Measurements from ENCODE around the gene GATC.
"Not testable (repeated sequence)": the region's sequence is repeated elsewhere in the genome, so short reads cannot be mapped to it uniquely, and the experiment has no call there.

The GATC gene

GRCh38 chr12:120421701-120422100 lies 24.5 kb upstream of the GATC start:
- Mint-ChIP-seq H3K9me3 (no peaks in the 10 kb centered on the region), H3K36me3 (no peaks in the 10 kb centered on the region), H3K4me3 (no peak overlapping the region), H3K4me1 (no peaks in the 10 kb centered on the region), H3K27me3 (peaks cover 10 to 16% of the 10 kb centered on the region in 2 donors), H3K27ac (no peak overlapping the region)
- DNase-seq (no peak), ATAC-seq (replicated peaks) (no peak)

GRCh38 chr12:120422892-120423456 lies 23.3 kb upstream of the GATC start:
- DNase-seq (no peak), ATAC-seq (replicated peaks) (no peak)
- no peaks in the 10 kb centered on the region for H3K4me1 Mint-ChIP-seq
- H3K9me3 Mint-ChIP-seq = no peaks in the 10 kb centered on the region
- peaks cover 4 to 18% of the 10 kb centered on the region in 2 donors for H3K27me3 Mint-ChIP-seq
- no peak overlapping the region for H3K27ac Mint-ChIP-seq
- H3K36me3 Mint-ChIP-seq = no peaks in the 10 kb centered on the region
- no peak overlapping the region for H3K4me3 Mint-ChIP-seq

GRCh38 chr12:120425797-120426196 lies 20.4 kb upstream of the GATC start:
- DNase-seq (no peak), ATAC-seq (replicated peaks) (no peak)
- Mint-ChIP-seq H3K9me3 (peaks cover 0 to 2% of the 10 kb centered on the region in 2 donors), H3K36me3 (no peaks in the 10 kb centered on the region), H3K4me1 (peaks cover 3 to 6% of the 10 kb centered on the region in 2 donors), H3K4me3 (no peak overlapping the region), H3K27me3 (peaks cover 14 to 23% of the 10 kb centered on the region in 2 donors), H3K27ac (no peak overlapping the region)

- H3K36me3 Mint-ChIP-seq = no peaks in the 10 kb centered on the region
- H3K4me3 Mint-ChIP-seq = no peak overlapping the region
- no peak for DNase-seq
- H3K27ac Mint-ChIP-seq = no peak overlapping the region
- peaks cover 13 to 23% of the 10 kb centered on the region in 2 donors for H3K27me3 Mint-ChIP-seq
- peaks cover 0 to 2% of the 10 kb centered on the region in 2 donors for H3K9me3 Mint-ChIP-seq
- ATAC-seq (replicated peaks) = no peak
- peaks cover 6 to 13% of the 10 kb centered on the region in 2 donors for H3K4me1 Mint-ChIP-seq
Measured at GRCh38 chr12:120428597-120429229, 17.5 kb upstream of the GATC start.

- ATAC-seq (replicated peaks) (no peak), DNase-seq (no peak)
- Mint-ChIP-seq H3K27ac (no peak overlapping the region), H3K4me3 (no peak overlapping the region), H3K9me3 (peaks cover 0 to 2% of the 10 kb centered on the region in 2 donors), H3K27me3 (peaks cover 13 to 23% of the 10 kb centered on the region in 2 donors), H3K4me1 (peaks cover 6 to 13% of the 10 kb centered on the region in 2 donors), H3K36me3 (no peaks in the 10 kb centered on the region)
Measured at GRCh38 chr12:120429368-120429767, 16.9 kb upstream of the GATC start.

- peaks cover 0 to 1% of the 10 kb centered on the region in 2 donors for H3K36me3 Mint-ChIP-seq
- H3K27me3 Mint-ChIP-seq = peaks cover 13 to 15% of the 10 kb centered on the region in 2 donors
- peaks cover 0 to 2% of the 10 kb centered on the region in 2 donors for H3K9me3 Mint-ChIP-seq
- ATAC-seq (replicated peaks) = peak; percentile 6 to 16
- H3K27ac Mint-ChIP-seq = no peak overlapping the region
- peaks cover 10 to 15% of the 10 kb centered on the region in 2 donors for H3K4me1 Mint-ChIP-seq
- H3K4me3 Mint-ChIP-seq = no peak overlapping the region
- no peak for DNase-seq
Measured at GRCh38 chr12:120432772-120433525, 13.3 kb upstream of the GATC start.

- Mint-ChIP-seq H3K27ac (peak within 1 kb of the TSS; percentile 97), H3K27me3 (peaks cover 0 to 1% of the 10 kb centered on the region in 2 donors), H3K4me1 (peaks cover 13 to 22% of the 10 kb centered on the region in 2 donors), H3K4me3 (peak within 1 kb of the TSS; percentile 92 to 100), H3K9me3 (no peaks in the 10 kb centered on the region), H3K36me3 (peaks cover 6 to 17% of the 10 kb centered on the region in 2 donors)
- peak; percentile 98 for DNase-seq
- peak; percentile 96 to 97 for ATAC-seq (replicated peaks)
Measured at GRCh38 chr12:120437735-120438494, 8.3 kb upstream of the GATC start, which contains the start of gene COX6A1. Gene COX6A1, plus strand, starts transcription at chr12:120438113. Its CDS starts 14 bp downstream, at chr12:120438127.

GRCh38 chr12:120438495-120439198 lies 7.6 kb upstream of the GATC start:
- Mint-ChIP-seq H3K27ac (peak overlapping the region; percentile 97), H3K4me1 (peaks cover 12 to 19% of the 10 kb centered on the region in 2 donors), H3K27me3 (no peaks in the 10 kb centered on the region), H3K9me3 (no peaks in the 10 kb centered on the region), H3K36me3 (peaks cover 6 to 17% of the 10 kb centered on the region in 2 donors), H3K4me3 (peak overlapping the region; percentile 92 to 100)
- ATAC-seq (replicated peaks) = no peak
- DNase-seq = no peak

GRCh38 chr12:120439646-120440247 lies 6.5 kb upstream of the GATC start:
- H3K36me3 Mint-ChIP-seq = peaks cover 6 to 17% of the 10 kb centered on the region in 2 donors

GRCh38 chr12:120444676-120445075 lies 1.6 kb upstream of the GATC start:
- Mint-ChIP-seq H3K27me3 (no peaks in the 10 kb centered on the region), H3K4me1 (peaks cover 18 to 37% of the 10 kb centered on the region in 2 donors), H3K27ac (no peak overlapping the region), H3K36me3 (peaks cover 8 to 37% of the 10 kb centered on the region in 2 donors), H3K9me3 (no peaks in the 10 kb centered on the region), H3K4me3 (peak overlapping the region in 1 of 2 donors; percentile 84)
- no peak for ATAC-seq (replicated peaks)
- DNase-seq = no peak

More at GRCh38 chr12:120439646-120440247, 6.5 kb upstream of the GATC start:
- H3K27ac Mint-ChIP-seq = no peak overlapping the region
- H3K27me3 Mint-ChIP-seq = no peaks in the 10 kb centered on the region
- no peaks in the 10 kb centered on the region for H3K9me3 Mint-ChIP-seq
- H3K4me3 Mint-ChIP-seq = peak overlapping the region; percentile 25 to 50
- ATAC-seq (replicated peaks) (peak; percentile 56 to 64), DNase-seq (peak; percentile 52)
- H3K4me1 Mint-ChIP-seq = peaks cover 12 to 22% of the 10 kb centered on the region in 2 donors

GRCh38 chr12:120446844-120447178 lies 567 bp downstream of the GATC start:
- not testable (repeated sequence) for DNase-seq; H3K9me3 Mint-ChIP-seq; H3K27me3 Mint-ChIP-seq; ATAC-seq (replicated peaks)
- H3K4me1 Mint-ChIP-seq = peaks cover 16 to 36% of the 10 kb centered on the region in 2 donors
- H3K36me3 Mint-ChIP-seq = peaks cover 9 to 26% of the 10 kb centered on the region in 2 donors
- peak overlapping the region; percentile 99 for H3K27ac Mint-ChIP-seq
- peak overlapping the region; percentile 84 to 98 for H3K4me3 Mint-ChIP-seq

GRCh38 chr12:120447992-120448391 lies 1.7 kb downstream of the GATC start:
- H3K27ac Mint-ChIP-seq = no peak overlapping the region

GRCh38 chr12:120452524-120452923 lies 6.3 kb downstream of the GATC start:
- ATAC-seq (replicated peaks); DNase-seq; H3K9me3 Mint-ChIP-seq; H3K27me3 Mint-ChIP-seq; H3K27ac Mint-ChIP-seq; H3K4me3 Mint-ChIP-seq: not testable (repeated sequence)
- peaks cover 22 to 49% of the 10 kb centered on the region in 2 donors for H3K36me3 Mint-ChIP-seq
- H3K4me1 Mint-ChIP-seq = peaks cover 13 to 38% of the 10 kb centered on the region in 2 donors

More at GRCh38 chr12:120447992-120448391, 1.7 kb downstream of the GATC start:
- no peaks in the 10 kb centered on the region for H3K9me3 Mint-ChIP-seq
- H3K4me1 Mint-ChIP-seq = peaks cover 16 to 36% of the 10 kb centered on the region in 2 donors
- H3K27me3 Mint-ChIP-seq = no peaks in the 10 kb centered on the region
- no peak for ATAC-seq (replicated peaks)
- no peak for DNase-seq
- peaks cover 9 to 27% of the 10 kb centered on the region in 2 donors for H3K36me3 Mint-ChIP-seq
- H3K4me3 Mint-ChIP-seq = peak overlapping the region; percentile 84 to 98
